ENCODE data around the gene CA10.

CA10 gene

GRCh38 chr17:51955245-51955644, 203.3 kb downstream of the CA10 start:
- no peaks in the 10 kb centered on the region for H3K36me3 ChIP-seq (ENCODE audit: control insufficient read depth, insufficient read depth, low read length)
- H3K9ac ChIP-seq (ENCODE audit: low read length), result no peak overlapping the region

DNA sequence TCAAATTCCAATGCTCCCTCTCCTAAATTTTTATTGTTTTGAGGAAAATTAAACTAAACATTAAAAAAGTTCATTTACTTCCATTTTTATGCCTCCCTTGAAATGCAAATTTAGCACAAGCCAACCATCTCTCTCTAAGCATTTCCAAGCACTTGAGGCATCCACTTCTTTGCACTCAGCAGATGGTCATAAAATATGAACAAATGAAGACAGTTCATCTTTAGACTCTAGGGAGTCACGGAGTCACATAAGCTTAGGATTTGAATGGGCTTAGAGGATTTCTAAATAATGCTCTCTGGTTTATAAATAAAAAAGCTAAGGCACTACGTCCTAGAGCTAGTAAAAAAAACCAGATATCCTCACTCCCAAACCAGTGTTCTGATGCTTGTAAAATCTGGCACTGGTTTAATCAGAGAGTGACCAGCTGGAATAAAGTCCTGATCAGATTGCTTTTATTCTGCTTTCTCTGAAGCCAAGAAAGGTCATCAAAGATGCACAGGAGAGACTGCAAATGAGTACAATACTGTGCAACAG, 204.2 kb downstream of the CA10 start:
- Histone ChIP-seq H3K4me1 (ENCODE audit: control insufficient read depth, insufficient read depth, low read length) (no peaks in the 10 kb centered on the region), H3K27ac (ENCODE audit: low read depth, low read length) (no peak overlapping the region), H3K36me3 (ENCODE audit: control insufficient read depth, insufficient read depth, low read length) (no peaks in the 10 kb centered on the region), H3K27me3 (ENCODE audit: control insufficient read depth, insufficient read depth, low read length) (no peaks in the 10 kb centered on the region), H3K4me3 (ENCODE audit: low read length) (no peak overlapping the region), H3K9ac (ENCODE audit: low read length) (no peak overlapping the region)

More at GRCh38 chr17:51955245-51955644, 203.3 kb downstream of the CA10 start:
- H3K27me3 ChIP-seq (ENCODE audit: control insufficient read depth, insufficient read depth, low read length), result no peaks in the 10 kb centered on the region
- H3K4me3 ChIP-seq (ENCODE audit: low read length), result no peak overlapping the region
- no peak overlapping the region for H3K27ac ChIP-seq (ENCODE audit: low read depth, low read length)
- H3K4me1 ChIP-seq (ENCODE audit: control insufficient read depth, insufficient read depth, low read length), result no peaks in the 10 kb centered on the region

DNA sequence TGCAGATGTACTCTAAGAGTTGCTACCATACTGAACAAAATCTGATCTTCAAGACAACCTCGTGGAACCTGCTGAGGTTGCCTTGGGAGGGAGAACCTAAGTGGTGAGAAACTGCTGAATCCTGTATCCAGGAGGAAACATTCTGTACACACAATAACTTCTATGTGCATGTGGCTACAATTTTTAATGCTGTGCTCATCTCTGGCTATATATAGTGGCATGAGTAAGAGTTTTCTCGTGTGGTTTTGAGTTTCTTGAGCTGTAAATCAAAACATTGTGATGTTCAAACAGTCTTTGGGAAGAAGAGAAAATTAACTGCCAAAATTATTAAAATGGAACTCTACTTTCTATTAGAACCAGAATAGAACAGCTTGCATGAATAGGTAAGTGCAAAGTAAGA, 206.8 kb downstream of the CA10 start:
- no peaks in the 10 kb centered on the region for H3K27me3 ChIP-seq (ENCODE audit: control insufficient read depth, insufficient read depth, low read length)
- H3K4me3 ChIP-seq (ENCODE audit: low read length), result no peak overlapping the region
- H3K36me3 ChIP-seq (ENCODE audit: control insufficient read depth, insufficient read depth, low read length), result no peaks in the 10 kb centered on the region
- no peak overlapping the region for H3K9ac ChIP-seq (ENCODE audit: low read length)
- H3K27ac ChIP-seq (ENCODE audit: low read depth, low read length), result no peak overlapping the region
- H3K4me1 ChIP-seq (ENCODE audit: control insufficient read depth, insufficient read depth, low read length), result no peaks in the 10 kb centered on the region

DNA sequence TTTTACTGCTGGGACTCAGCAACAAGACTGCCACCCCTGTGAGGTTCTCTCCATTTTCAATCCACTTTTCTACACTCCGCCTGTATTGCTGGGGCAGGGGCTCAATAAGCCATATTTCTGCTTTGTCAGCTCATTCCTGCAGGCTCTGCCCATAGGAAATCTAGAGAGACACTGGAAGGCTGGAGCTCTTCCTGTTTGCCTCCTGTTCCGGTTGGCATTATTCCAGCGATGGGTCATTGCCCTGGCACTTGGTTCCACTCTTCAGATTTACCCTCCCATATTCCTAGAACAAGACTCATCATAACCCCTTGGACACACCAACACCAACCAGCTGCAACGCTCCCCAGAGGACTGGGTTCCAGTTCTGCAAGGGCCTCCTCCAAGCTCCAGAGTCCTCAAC, 210.4 kb downstream of the CA10 start:
- no peak overlapping the region for H3K4me3 ChIP-seq (ENCODE audit: low read length)
- H3K9ac ChIP-seq (ENCODE audit: low read length), result no peak overlapping the region
- no peak overlapping the region for H3K27ac ChIP-seq (ENCODE audit: low read depth, low read length)
- no peaks in the 10 kb centered on the region for H3K36me3 ChIP-seq (ENCODE audit: control insufficient read depth, insufficient read depth, low read length)
- H3K4me1 ChIP-seq (ENCODE audit: control insufficient read depth, insufficient read depth, low read length), result no peaks in the 10 kb centered on the region
- no peaks in the 10 kb centered on the region for H3K27me3 ChIP-seq (ENCODE audit: control insufficient read depth, insufficient read depth, low read length)

- Histone ChIP-seq H3K27ac (ENCODE audit: low read depth, low read length) (no peak overlapping the region), H3K9ac (ENCODE audit: low read length) (no peak overlapping the region), H3K4me1 (ENCODE audit: control insufficient read depth, insufficient read depth, low read length) (no peaks in the 10 kb centered on the region), H3K36me3 (ENCODE audit: control insufficient read depth, insufficient read depth, low read length) (no peaks in the 10 kb centered on the region), H3K27me3 (ENCODE audit: control insufficient read depth, insufficient read depth, low read length) (no peaks in the 10 kb centered on the region), H3K4me3 (ENCODE audit: low read length) (no peak overlapping the region)
Observed at GRCh38 chr17:51947160-51947735, 211.3 kb downstream of the CA10 start.

DNA sequence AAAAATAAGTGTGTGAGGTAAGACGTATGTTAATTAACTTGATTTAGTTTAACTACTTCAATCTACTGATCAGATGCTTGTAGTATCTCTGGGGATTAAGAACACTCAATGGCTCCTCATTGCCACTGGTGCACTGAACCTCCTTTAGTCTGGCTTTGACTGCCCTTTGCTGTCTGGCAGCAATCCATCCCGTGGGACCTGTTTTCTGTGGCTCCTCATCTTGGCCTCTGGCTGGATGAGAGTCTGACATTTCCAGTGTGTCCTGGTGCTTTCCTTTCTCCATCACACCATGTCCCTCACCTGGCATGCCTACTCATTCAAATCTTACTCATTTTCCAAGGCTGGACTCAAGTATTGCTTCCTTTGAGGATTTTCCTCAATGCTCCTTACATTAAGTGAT, 212.2 kb downstream of the CA10 start:
- H3K36me3 ChIP-seq (ENCODE audit: control insufficient read depth, insufficient read depth, low read length), result no peaks in the 10 kb centered on the region
- H3K27ac ChIP-seq (ENCODE audit: low read depth, low read length), result no peak overlapping the region
- no peaks in the 10 kb centered on the region for H3K4me1 ChIP-seq (ENCODE audit: control insufficient read depth, insufficient read depth, low read length)
- no peak overlapping the region for H3K4me3 ChIP-seq (ENCODE audit: low read length)
- no peaks in the 10 kb centered on the region for H3K27me3 ChIP-seq (ENCODE audit: control insufficient read depth, insufficient read depth, low read length)
- H3K9ac ChIP-seq (ENCODE audit: low read length), result no peak overlapping the region

GRCh38 chr17:51941272-51941671, 217.2 kb downstream of the CA10 start:
- H3K27ac ChIP-seq (ENCODE audit: low read depth, low read length), result no peak overlapping the region
- no peaks in the 10 kb centered on the region for H3K36me3 ChIP-seq (ENCODE audit: control insufficient read depth, insufficient read depth, low read length)
- H3K4me3 ChIP-seq (ENCODE audit: low read length), result no peak overlapping the region
- H3K27me3 ChIP-seq (ENCODE audit: control insufficient read depth, insufficient read depth, low read length), result no peaks in the 10 kb centered on the region
- H3K9ac ChIP-seq (ENCODE audit: low read length), result no peak overlapping the region
- no peaks in the 10 kb centered on the region for H3K4me1 ChIP-seq (ENCODE audit: control insufficient read depth, insufficient read depth, low read length)

DNA sequence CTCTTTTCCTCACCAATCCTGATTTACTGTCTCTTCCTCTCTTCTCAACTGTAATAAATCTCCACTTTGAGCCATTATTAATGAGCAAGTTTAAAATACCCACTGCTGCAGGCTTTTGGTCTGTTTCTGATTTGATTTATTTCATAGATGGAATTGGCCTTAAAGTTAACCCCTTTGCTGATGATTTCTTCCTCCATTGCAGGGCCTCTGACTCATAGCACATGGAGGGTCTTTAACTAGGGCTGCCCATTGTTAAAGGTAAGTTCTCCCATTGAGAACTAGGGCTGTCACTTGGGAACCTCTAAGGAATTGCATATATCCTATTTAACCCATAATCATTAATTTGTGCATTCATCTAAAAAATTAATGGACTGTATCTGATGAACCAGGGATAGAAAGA, 221.2 kb downstream of the CA10 start:
- Histone ChIP-seq H3K36me3 (ENCODE audit: control insufficient read depth, insufficient read depth, low read length) (no peaks in the 10 kb centered on the region), H3K4me1 (ENCODE audit: control insufficient read depth, insufficient read depth, low read length) (no peaks in the 10 kb centered on the region), H3K4me3 (ENCODE audit: low read length) (no peak overlapping the region), H3K27ac (ENCODE audit: low read depth, low read length) (no peak overlapping the region), H3K27me3 (ENCODE audit: control insufficient read depth, insufficient read depth, low read length) (no peaks in the 10 kb centered on the region), H3K9ac (ENCODE audit: low read length) (no peak overlapping the region)

DNA sequence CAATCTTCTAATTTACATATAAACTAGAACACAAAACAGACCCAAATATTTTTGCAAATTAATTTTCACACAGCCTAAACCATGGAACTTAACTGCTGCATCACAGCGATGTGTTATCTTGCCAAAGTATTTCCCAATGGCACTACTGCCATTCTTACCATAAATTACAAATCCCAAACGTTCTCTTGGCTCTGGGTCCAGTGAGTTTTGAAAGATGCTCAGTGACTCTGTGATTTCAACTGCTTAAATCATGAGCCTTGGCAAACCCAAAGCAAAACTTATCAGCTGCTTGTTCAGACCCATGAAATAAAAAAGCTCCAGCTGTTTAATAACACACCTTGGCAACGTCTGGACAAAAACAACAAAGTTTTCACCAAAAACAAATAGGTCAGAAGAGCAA, 223.0 kb downstream of the CA10 start:
- H3K4me3 ChIP-seq (ENCODE audit: low read length), result no peak overlapping the region
- H3K9ac ChIP-seq (ENCODE audit: low read length), result no peak overlapping the region
- no peaks in the 10 kb centered on the region for H3K27me3 ChIP-seq (ENCODE audit: control insufficient read depth, insufficient read depth, low read length)
- no peaks in the 10 kb centered on the region for H3K4me1 ChIP-seq (ENCODE audit: control insufficient read depth, insufficient read depth, low read length)
- H3K36me3 ChIP-seq (ENCODE audit: control insufficient read depth, insufficient read depth, low read length), result no peaks in the 10 kb centered on the region
- H3K27ac ChIP-seq (ENCODE audit: low read depth, low read length), result no peak overlapping the region

GRCh38 chr17:51933647-51934046, 224.9 kb downstream of the CA10 start:
- H3K27me3 ChIP-seq (ENCODE audit: control insufficient read depth, insufficient read depth, low read length), result no peaks in the 10 kb centered on the region
- no peak overlapping the region for H3K9ac ChIP-seq (ENCODE audit: low read length)
- H3K4me3 ChIP-seq (ENCODE audit: low read length), result no peak overlapping the region
- no peaks in the 10 kb centered on the region for H3K36me3 ChIP-seq (ENCODE audit: control insufficient read depth, insufficient read depth, low read length)
- no peak overlapping the region for H3K27ac ChIP-seq (ENCODE audit: low read depth, low read length)
- H3K4me1 ChIP-seq (ENCODE audit: control insufficient read depth, insufficient read depth, low read length), result no peaks in the 10 kb centered on the region

DNA sequence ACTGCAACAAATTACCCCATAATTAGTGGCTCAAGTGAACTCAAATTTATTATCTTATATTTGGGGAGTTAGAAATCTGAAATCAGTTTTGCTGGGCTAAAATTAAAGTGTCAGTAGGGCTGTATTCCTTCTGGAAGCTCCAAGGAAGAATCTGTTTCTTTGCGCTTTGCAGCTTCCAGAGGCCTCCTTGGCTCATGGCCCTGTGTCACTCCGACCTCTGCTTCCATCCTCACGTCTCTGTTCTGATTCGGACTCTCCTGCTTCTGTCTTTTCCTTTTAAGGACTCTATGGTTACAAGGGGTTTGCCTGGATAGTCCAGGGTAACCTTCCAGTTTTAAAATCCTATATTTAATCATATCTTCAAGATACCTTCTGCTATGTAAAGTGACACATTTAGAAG, 232.1 kb downstream of the CA10 start:
- Histone ChIP-seq H3K9ac (ENCODE audit: low read length) (no peak overlapping the region), H3K4me3 (ENCODE audit: low read length) (no peak overlapping the region), H3K27ac (ENCODE audit: low read depth, low read length) (no peak overlapping the region)

DNA sequence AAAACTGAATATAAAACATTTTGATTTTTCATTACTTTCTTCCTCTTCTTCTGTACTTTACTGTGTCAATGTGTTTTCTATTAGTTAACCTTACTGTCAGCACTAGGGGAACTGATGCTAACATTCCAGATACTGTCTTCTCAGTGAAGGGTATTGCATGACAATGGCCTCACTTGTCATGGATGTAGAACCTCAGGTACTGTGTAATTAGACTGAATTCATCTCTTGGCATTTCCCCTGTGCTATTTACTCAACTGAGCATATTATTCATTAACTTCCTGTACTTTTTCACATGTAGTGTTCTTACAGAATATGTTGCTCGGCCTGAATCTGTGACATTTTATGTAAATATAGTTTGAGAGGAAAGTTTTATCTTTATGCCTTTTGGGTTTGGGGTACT, 237.0 kb downstream of the CA10 start:
- no peak overlapping the region for H3K4me3 ChIP-seq (ENCODE audit: low read length)
- no peaks in the 10 kb centered on the region for H3K36me3 ChIP-seq (ENCODE audit: control insufficient read depth, insufficient read depth, low read length)
- no peak overlapping the region for H3K9ac ChIP-seq (ENCODE audit: low read length)
- no peaks in the 10 kb centered on the region for H3K27me3 ChIP-seq (ENCODE audit: control insufficient read depth, insufficient read depth, low read length)
- H3K4me1 ChIP-seq (ENCODE audit: control insufficient read depth, insufficient read depth, low read length), result no peaks in the 10 kb centered on the region
- no peak overlapping the region for H3K27ac ChIP-seq (ENCODE audit: low read depth, low read length)

More for the DNA sequence above, 232.1 kb downstream of the CA10 start:
- Histone ChIP-seq H3K4me1 (ENCODE audit: control insufficient read depth, insufficient read depth, low read length) (no peaks in the 10 kb centered on the region), H3K27me3 (ENCODE audit: control insufficient read depth, insufficient read depth, low read length) (no peaks in the 10 kb centered on the region), H3K36me3 (ENCODE audit: control insufficient read depth, insufficient read depth, low read length) (no peaks in the 10 kb centered on the region)

DNA sequence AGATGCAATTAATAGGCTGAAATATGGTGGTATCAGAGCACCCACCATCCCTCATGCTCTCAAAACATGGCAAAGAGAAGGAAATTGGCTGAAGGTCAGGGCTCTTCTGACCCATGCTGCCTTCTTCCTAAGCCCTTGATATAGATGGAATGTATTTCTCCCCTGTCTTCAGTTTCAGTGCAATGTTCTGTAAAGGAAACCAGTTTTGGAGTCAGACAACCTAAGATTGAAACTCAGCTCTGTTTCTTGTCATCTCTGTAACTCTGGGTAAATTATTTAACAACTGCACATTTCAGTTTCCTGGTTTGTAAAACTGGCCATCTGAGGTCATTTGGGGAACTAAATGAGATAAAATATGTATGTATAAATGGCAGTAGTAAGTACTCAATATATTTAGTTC, 243.9 kb downstream of the CA10 start:
- no peak overlapping the region for H3K9ac ChIP-seq (ENCODE audit: low read length)
- no peaks in the 10 kb centered on the region for H3K36me3 ChIP-seq (ENCODE audit: control insufficient read depth, insufficient read depth, low read length)
- H3K27ac ChIP-seq (ENCODE audit: low read depth, low read length), result no peak overlapping the region
- H3K4me1 ChIP-seq (ENCODE audit: control insufficient read depth, insufficient read depth, low read length), result no peaks in the 10 kb centered on the region
- no peaks in the 10 kb centered on the region for H3K27me3 ChIP-seq (ENCODE audit: control insufficient read depth, insufficient read depth, low read length)
- no peak overlapping the region for H3K4me3 ChIP-seq (ENCODE audit: low read length)
